ENCODE measurements around the gene MAPKAPK3. TPM values are rescaled to one million over a fixed set of nuclear protein-coding genes. Genes with fewer than 3 reads are reported as not detected.

The MAPKAPK3 gene
- total and polyA plus RNA-seq, 10 donors, result 18.0 to 55.0 (median 42.2) TPM

DNA sequence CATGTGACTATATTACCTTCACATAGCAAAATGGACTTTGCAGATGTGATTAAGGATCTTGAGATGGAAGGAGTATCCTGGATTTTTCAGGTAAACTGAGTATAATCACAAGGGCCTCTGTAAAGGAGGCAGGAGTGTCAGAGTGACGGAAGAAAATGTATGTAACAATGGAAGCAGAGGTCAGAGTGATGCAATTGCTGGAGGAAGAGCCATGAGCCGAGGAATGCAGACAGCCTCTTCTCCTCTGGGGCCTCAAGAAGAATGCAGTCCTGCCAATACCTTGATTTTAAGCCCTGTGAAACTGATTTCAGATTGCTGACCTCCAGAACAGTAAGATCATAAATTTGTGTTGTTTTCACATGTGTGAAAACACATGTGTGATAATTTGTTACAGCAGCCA, 32.6 kb upstream of the MAPKAPK3 start:
- Histone ChIP-seq H3K27ac (peak overlapping the region in 1 of 8 donors; percentile 11), H3K4me3 (no peak overlapping the region), H3K4me1 (peaks cover 0 to 32% (median 12%) of the 10 kb centered on the region in 6 donors), H3K9me3 (no peaks in the 10 kb centered on the region), H3K36me3 (peaks cover 0 to 48% (median 11%) of the 10 kb centered on the region in 6 donors), H3K27me3 (replicated peaks in 1 of 7) (no peaks in the 10 kb centered on the region)
- DNase-seq, result no peak
- TF ChIP-seq POLR2AphosphoS5 (IDR thresholded peaks at IDR 0.05), result no peak
- TF ChIP-seq POLR2A (IDR thresholded peaks at IDR 0.05), result no peak
- intact Hi-C loops (cut with DNase I; ENCODE audit: low total_unique reads), result no loop called here
- WGBS, 5 donors, result 49 to 80% (median 63%) methylated on average over 2 of the region's 2 CpGs

DNA sequence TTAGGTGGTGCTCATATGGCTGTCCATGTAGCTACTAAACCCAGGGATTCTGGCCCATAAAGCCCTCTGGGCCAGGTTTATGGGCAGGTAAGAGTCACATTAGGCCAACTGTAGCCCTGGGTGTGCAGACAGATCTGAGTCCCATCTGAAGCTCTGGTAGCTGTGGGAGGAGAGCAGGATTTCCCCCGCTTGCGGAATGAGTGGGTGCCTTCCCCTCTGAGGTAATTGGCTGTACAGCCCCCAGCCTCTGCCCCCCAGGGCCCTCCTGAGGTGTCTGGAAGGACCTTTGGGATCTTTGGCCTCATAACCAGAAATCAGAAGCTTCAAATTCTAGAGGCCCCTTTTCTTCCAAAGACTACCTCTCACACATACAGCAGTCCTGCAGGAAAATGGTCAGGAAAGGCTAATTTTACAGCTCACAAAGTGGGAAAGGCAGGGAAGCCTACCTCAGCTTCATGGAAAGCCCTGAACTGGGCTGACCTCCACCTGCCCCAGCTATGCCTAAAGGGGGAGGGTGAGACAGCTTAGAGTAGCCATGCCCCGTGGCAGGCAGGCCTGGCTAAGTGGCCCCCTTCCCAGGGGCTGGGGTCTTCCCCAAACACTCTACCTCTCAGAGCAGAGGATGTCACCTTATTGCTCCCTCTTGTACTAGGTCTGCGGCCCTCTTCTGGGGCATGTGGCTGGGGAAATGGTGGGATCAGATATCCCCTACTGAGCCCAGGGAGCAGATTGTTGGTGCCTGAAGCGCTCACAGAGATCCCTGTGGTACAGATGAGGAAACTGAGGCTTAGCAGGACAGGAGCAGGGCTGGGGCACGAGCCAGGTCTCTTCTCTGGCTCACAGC, 30.8 kb upstream of the MAPKAPK3 start:
- no peak for DNase-seq
- Histone ChIP-seq H3K36me3 (peaks cover 0 to 32% (median 5%) of the 10 kb centered on the region in 6 donors), H3K4me3 (no peak overlapping the region), H3K4me1 (peaks cover 3 to 44% (median 29%) of the 10 kb centered on the region in 6 donors), H3K9me3 (no peaks in the 10 kb centered on the region), H3K27ac (no peak overlapping the region), H3K27me3 (replicated peaks in 1 of 7) (no peaks in the 10 kb centered on the region)
- intact Hi-C loops (cut with DNase I; ENCODE audit: low total_unique reads), result no loop called here
- 80 to 94% (median 86%) methylated on average over 5 to 6 of the region's 6 CpGs for WGBS, 5 donors
- TF ChIP-seq POLR2AphosphoS5 (IDR thresholded peaks at IDR 0.05) (no peak), POLR2A (IDR thresholded peaks at IDR 0.05) (no peak)
- TF ChIP-seq, protein P1, sequence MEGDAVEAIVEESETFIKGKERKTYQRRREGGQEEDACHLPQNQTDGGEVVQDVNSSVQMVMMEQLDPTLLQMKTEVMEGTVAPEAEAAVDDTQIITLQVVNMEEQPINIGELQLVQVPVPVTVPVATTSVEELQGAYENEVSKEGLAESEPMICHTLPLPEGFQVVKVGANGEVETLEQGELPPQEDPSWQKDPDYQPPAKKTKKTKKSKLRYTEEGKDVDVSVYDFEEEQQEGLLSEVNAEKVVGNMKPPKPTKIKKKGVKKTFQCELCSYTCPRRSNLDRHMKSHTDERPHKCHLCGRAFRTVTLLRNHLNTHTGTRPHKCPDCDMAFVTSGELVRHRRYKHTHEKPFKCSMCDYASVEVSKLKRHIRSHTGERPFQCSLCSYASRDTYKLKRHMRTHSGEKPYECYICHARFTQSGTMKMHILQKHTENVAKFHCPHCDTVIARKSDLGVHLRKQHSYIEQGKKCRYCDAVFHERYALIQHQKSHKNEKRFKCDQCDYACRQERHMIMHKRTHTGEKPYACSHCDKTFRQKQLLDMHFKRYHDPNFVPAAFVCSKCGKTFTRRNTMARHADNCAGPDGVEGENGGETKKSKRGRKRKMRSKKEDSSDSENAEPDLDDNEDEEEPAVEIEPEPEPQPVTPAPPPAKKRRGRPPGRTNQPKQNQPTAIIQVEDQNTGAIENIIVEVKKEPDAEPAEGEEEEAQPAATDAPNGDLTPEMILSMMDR (IDR thresholded peaks at IDR 0.05 in 8 of 11, conservative IDR thresholded peaks at IDR 0.05 in 3 of 11), result no peak

DNA sequence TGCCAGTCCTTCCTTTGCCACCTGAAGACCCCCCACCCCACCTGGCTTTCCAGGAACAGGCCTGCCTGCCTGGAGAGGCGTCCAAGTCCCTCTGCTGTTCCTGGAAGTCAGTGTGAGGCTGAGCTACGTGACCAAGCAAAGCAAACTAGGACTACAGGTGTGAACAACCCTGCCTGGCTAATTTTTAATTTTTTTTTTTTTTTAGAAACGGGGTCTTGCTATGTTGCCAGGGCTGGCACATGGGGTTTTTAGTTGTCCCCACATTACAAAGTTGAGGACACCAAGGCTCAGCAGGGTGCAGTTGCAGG, 30.2 kb upstream of the MAPKAPK3 start:
- no peak for DNase-seq
- no peaks in the 10 kb centered on the region for H3K27me3 ChIP-seq (replicated peaks in 1 of 7)
- H3K4me1 ChIP-seq, result peaks cover 5 to 50% (median 33%) of the 10 kb centered on the region in 6 donors
- WGBS, 5 donors, result 65 to 98% (median 76%) methylated on average over 3 of the region's 3 CpGs
- H3K9me3 ChIP-seq, result no peaks in the 10 kb centered on the region
- H3K27ac ChIP-seq, result no peak overlapping the region
- intact Hi-C loops (cut with DNase I; ENCODE audit: low total_unique reads), result no loop called here
- no peak overlapping the region for H3K4me3 ChIP-seq
- TF ChIP-seq, protein P1 (IDR thresholded peaks at IDR 0.05 in 8 of 11, conservative IDR thresholded peaks at IDR 0.05 in 3 of 11), result no peak
- TF ChIP-seq POLR2AphosphoS5 (IDR thresholded peaks at IDR 0.05), result no peak
- no peak for TF ChIP-seq POLR2A (IDR thresholded peaks at IDR 0.05)
- peaks cover 0 to 26% (median 5%) of the 10 kb centered on the region in 6 donors for H3K36me3 ChIP-seq

DNA sequence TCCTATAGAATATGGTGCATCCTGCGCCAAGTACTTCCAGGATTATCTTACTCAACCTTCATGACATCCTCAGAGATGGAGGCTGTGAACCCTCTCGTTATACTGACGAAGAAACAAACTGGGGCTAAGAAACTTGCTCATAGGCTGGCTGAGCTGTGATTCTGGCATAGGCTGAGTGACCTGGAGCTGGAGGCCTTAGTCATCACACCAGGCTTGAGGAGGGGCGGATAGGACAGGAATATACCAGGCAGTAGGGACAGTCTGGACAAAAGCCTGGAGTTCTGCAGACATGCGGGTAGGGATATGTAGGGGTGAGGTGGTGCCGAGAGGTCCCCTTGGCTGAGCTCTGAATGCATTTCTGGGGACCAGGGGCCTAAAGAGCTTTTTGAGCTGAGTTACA, 29.6 kb upstream of the MAPKAPK3 start:
- Histone ChIP-seq H3K36me3 (peaks cover 0 to 19% (median 2%) of the 10 kb centered on the region in 6 donors), H3K9me3 (no peaks in the 10 kb centered on the region), H3K27me3 (replicated peaks in 1 of 7) (no peaks in the 10 kb centered on the region), H3K4me1 (peaks cover 5 to 56% (median 37%) of the 10 kb centered on the region in 6 donors), H3K4me3 (no peak overlapping the region), H3K27ac (no peak overlapping the region)
- DNase-seq, result no peak
- intact Hi-C loops (cut with DNase I; ENCODE audit: low total_unique reads), result no loop called here
- TF ChIP-seq, protein P1 (IDR thresholded peaks at IDR 0.05 in 8 of 11, conservative IDR thresholded peaks at IDR 0.05 in 3 of 11), result no peak
- TF ChIP-seq POLR2A (IDR thresholded peaks at IDR 0.05) (no peak), POLR2AphosphoS5 (IDR thresholded peaks at IDR 0.05) (no peak)
- whole genome bisulfite sequencing, 5 donors, result 93 to 98% (median 94%) methylated on average over 6 of the region's 6 CpGs

All from spleen (tissue), 11 donors.